Activated naive CD4-positive, alpha-beta T cell treated with anti-CD3 and anti-CD28 coated beads, Interleukin-2, amount 50 U/mL, for 72 hours (primary cell): ENCODE results near the gene PDCD1LG2. TPM values are rescaled to one million over a fixed set of nuclear protein-coding genes. Genes with fewer than 3 reads are reported as not detected.

Source experiments
- ATAC-seq, 2 donors: fragments of 150-1000 bp; cut with Tn5 transposase; 2 replicates each; pipeline ENCODE4 v1.10.0; 2021; ENCODE audit warnings: mild to moderate bottlenecking in 2 of 2, moderate library complexity in 2 of 2
- DNase-seq, 2 donors: peaks; one replicate each; pipeline ENCODE4 v3.0.0; 2021 to 2022; ENCODE audit warnings: low spot score in 2 of 2
- H3K27ac Mint-ChIP-seq, 2 donors: one replicate each; pipeline ENCODE4 v1.8.0; 2022; ENCODE audit warnings: mild to moderate bottlenecking in 2 of 2, mixed read lengths in 2 of 2
- H3K36me3 Mint-ChIP-seq, 2 donors: one replicate each; pipeline ENCODE4 v1.8.0; 2022; ENCODE audit warnings: mixed read lengths in 2 of 2
- H3K9me3 Mint-ChIP-seq, 2 donors: one replicate each; pipeline ENCODE4 v1.8.0; 2022; ENCODE audit warnings: mixed read lengths in 2 of 2
- total RNA-seq, 2 donors: library from RNA; stranded (reverse); gene quantifications; one replicate each; pipeline ENCODE4 v1.2.3, GENCODE V29; 2022

The PDCD1LG2 gene
- total RNA-seq, 2 donors from 2014 or later, result 0.19 to 0.87 TPM

DNA sequence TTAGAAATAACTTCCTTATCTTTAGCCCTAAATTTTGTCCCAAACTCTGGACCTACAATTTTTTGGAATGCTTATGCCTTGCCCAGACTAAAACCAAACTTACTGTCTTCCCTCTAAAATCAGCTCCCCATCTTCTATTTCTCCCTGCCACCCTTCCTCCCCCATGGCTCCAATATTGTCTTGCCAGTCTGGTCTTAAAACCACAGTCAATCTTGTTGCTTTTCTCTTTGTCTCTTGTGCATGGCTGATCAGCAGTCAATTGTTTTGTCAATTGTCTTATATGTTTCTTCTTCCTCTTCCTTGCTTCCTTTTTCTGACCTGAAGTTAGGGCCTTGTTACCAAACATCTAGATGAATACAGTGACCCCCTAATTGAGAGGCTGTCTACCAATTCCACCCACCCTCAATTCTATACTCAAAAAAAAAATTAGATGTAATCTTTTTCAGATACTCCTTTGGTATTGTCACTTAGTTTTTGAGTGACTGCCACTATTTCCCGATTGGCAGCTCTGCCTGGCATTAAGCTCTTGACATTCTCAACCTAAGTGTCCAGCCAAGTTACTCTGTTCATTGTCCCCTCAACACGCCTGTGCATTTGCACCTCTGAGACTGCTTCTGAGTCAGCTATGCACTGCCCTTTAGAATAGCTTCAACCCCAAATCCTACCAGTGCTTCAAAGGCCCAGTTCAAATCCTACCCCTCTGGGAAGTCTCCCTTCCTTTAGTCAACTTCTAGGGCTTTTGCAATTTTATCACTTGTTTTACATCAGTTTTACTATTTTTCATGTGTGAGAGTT is 2.5 kb downstream of the PDCD1LG2 start:
- Mint-ChIP-seq H3K36me3 (no peaks in the 10 kb centered on the region), H3K9me3 (peaks cover 7 to 9% of the 10 kb centered on the region in 2 donors), H3K27ac (peak overlapping the region in 1 of 2 donors; percentile 6)
- DNase-seq (no peak), ATAC-seq (no peak)

GRCh38 chr9:5513966-5514616 is 3.8 kb downstream of the PDCD1LG2 start:
- no peak for ATAC-seq
- DNase-seq, result no peak
- no peak overlapping the region for H3K27ac Mint-ChIP-seq
- no peaks in the 10 kb centered on the region for H3K36me3 Mint-ChIP-seq
- peaks cover 7% of the 10 kb centered on the region in 2 donors for H3K9me3 Mint-ChIP-seq

- peaks cover 4 to 7% of the 10 kb centered on the region in 2 donors for H3K9me3 Mint-ChIP-seq
- DNase-seq (no peak), ATAC-seq (no peak)
- no peak overlapping the region for H3K27ac Mint-ChIP-seq
- no peaks in the 10 kb centered on the region for H3K36me3 Mint-ChIP-seq
These were observed 4.4 kb downstream of the PDCD1LG2 start for GRCh38 chr9:5514617-5515260.

DNA sequence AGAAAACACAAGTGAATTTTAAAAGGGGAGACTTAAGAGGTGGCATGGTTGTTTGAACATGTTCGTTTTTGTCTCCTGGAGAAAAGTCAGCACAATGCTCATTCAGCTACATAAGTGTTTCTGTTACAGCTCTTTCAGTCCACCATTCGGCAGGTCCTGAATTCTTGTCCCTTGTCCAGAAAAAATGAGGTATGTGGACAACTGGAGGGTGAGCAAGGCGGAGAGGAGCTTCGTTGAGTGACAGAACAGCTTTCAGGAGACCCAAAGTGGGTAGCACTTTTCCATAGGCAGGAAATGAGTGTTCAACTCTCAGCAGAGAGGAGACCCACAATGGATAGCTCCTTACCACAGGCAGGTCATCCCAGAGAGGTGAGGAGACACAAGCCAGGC is 4.9 kb downstream of the PDCD1LG2 start:
- Mint-ChIP-seq H3K27ac (no peak overlapping the region), H3K36me3 (no peaks in the 10 kb centered on the region), H3K9me3 (peaks cover 4 to 7% of the 10 kb centered on the region in 2 donors)
- ATAC-seq, result no peak
- DNase-seq, result no peak

DNA sequence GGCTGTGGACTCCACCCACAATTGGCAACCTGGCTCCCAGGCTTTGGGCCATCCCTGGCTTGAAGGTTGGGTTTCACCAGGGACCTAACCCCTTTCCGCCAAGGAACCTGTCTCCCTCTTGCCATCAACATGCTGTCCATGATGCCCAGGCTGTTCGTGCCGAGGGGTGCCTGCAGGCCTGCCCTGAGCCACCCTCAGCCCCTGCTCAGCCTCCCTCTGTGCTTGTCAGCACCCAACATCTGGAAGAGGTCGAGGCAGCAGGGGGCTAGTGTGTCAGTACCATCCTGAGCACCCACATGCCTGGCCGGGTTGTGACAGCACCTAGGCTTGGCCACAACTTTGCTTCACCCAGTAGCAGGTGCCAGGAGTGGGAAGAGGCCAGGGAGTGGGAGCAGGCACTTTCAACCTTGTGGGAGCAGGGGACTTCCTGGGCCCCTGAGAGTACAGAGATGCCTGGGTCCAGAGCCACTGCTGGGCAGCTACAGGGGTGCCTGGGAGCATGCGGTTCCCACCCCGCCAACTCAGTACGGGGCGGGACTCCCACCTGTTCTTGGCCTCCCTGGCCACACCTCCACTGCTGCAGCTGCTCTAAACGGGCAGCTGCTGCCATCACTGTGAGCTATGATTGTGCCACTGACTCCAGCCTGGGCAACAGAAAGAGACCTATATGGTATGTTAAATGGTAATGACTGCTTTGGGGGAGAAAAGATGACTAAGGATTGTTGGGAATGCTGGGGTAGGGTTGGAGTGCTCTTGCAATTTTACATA is 6.3 kb downstream of the PDCD1LG2 start:
- no peak overlapping the region for H3K27ac Mint-ChIP-seq
- no peaks in the 10 kb centered on the region for H3K36me3 Mint-ChIP-seq
- DNase-seq, result no peak
- no peak for ATAC-seq
- peaks cover 4 to 10% of the 10 kb centered on the region in 2 donors for H3K9me3 Mint-ChIP-seq

GRCh38 chr9:5518171-5518936 is 8.0 kb downstream of the PDCD1LG2 start:
- ATAC-seq, result peak; percentile 68 to 95
- H3K27ac Mint-ChIP-seq, result peak overlapping the region in 1 of 2 donors; percentile 15

DNA sequence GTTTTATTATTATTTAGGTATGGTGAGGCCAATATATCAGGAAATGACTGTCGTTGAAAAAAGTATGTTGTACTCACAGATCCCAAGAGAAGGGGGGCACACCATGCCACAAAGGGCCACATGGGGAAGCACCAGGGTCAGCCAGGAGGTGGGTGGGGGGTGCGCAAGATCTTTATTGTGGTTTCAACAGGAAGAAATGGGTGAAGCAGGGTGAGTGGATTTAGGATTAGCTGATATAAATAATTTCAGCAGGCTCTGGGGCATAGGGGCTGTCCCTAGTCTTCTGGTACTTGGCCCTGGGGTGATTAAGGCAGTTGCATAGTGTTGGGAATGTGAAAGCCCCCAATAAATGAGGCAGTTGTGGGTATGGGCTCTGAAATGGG is 8.6 kb downstream of the PDCD1LG2 start:
- peak overlapping the region in 1 of 2 donors; percentile 15 for H3K27ac Mint-ChIP-seq
- peaks cover 0 to 3% of the 10 kb centered on the region in 2 donors for H3K9me3 Mint-ChIP-seq
- no peaks in the 10 kb centered on the region for H3K36me3 Mint-ChIP-seq
- ATAC-seq (peak; percentile 58 to 87), DNase-seq (peak in 1 of 2 donors; percentile 61)

More at GRCh38 chr9:5518171-5518936, 8.0 kb downstream of the PDCD1LG2 start:
- H3K36me3 Mint-ChIP-seq, result no peaks in the 10 kb centered on the region
- peaks cover 0 to 3% of the 10 kb centered on the region in 2 donors for H3K9me3 Mint-ChIP-seq
- DNase-seq, result no peak

GRCh38 chr9:5524090-5524489 is 13.8 kb downstream of the PDCD1LG2 start:
- Mint-ChIP-seq H3K9me3 (peaks cover 0 to 3% of the 10 kb centered on the region in 2 donors), H3K27ac (no peak overlapping the region), H3K36me3 (no peaks in the 10 kb centered on the region)
- DNase-seq (no peak), ATAC-seq (no peak)

GRCh38 chr9:5529683-5530221 is 19.4 kb downstream of the PDCD1LG2 start:
- DNase-seq (no peak), ATAC-seq (no peak)
- Mint-ChIP-seq H3K9me3 (no peaks in the 10 kb centered on the region), H3K36me3 (no peaks in the 10 kb centered on the region), H3K27ac (no peak overlapping the region)

DNA sequence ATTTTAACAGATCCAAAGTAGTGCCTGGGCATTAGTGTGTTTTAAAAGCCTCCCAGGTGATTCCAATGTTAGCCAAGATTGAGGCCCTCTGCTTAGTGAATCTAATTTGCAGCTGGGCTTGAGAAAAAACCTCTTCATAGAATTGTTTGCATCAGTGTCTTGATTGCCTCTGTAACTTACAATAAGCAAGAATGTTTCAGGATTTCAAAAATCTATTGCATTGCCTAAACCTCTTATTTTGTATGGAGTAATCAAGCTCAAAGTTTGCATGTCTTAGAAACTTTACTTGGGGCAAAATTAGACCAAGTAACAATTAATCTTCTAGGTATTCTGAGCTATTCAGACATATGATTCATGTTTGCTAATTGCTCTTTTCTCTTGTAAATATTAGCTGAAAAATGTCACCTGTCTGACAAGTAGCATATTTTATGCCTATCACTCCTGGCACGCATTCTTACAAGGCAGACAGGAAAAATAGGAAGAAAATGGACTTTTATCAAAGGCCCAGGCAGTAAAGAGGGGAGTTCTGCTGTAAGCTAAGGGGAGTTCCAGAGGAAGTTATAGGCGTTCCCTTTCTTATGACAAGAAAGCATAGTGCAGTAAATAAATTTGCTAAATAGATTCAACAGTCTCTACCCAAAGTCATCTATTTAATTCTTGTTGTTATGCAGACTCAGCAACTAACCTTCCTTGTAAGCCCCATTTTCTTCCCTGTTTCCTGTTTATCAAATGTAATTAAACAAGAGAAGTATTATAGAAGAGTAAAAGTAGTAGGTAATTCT is 21.0 kb downstream of the PDCD1LG2 start:
- H3K27ac Mint-ChIP-seq, result no peak overlapping the region
- no peaks in the 10 kb centered on the region for H3K36me3 Mint-ChIP-seq
- ATAC-seq (no peak), DNase-seq (no peak)
- H3K9me3 Mint-ChIP-seq, result no peaks in the 10 kb centered on the region

DNA sequence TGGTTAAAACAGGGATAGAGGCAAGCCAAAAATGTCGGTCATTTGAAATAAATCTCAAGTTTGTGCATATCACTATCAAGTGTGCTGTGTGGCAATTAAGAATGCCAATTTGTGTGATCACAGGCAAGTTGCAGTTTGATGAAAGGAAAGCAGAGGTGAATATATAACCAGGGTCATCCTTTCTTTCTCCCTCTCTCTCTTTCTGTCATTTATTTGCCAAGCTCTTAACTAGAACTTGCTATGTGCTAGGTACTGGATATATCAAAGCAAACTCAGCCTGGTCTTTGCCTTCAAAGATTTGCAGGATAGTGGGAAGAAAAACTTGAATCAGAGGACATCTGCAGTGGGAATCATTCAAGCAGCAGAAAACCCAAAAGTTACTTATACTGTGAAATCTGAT is 22.0 kb downstream of the PDCD1LG2 start:
- Mint-ChIP-seq H3K27ac (no peak overlapping the region), H3K9me3 (no peaks in the 10 kb centered on the region), H3K36me3 (no peaks in the 10 kb centered on the region)
- ATAC-seq (no peak), DNase-seq (no peak)

DNA sequence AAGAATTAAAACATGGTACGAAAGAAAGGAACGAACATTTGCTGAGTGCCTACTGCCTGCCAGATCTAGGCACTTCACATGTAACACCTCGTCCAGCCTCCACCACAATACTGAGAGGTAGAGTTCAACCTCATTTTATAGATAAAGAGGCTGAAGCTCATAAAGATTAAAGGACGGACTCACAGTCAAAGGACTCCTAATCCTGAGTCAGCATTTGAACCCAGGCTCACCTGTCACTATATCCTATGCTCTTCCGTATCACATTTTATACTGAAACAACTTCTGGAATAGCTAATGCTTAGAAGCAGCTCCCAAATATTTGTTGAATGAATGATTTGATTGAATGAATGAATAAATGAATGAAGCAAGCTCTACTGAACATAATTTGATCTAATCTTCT is 22.5 kb downstream of the PDCD1LG2 start:
- DNase-seq (no peak), ATAC-seq (no peak)
- no peaks in the 10 kb centered on the region for H3K9me3 Mint-ChIP-seq
- H3K36me3 Mint-ChIP-seq, result no peaks in the 10 kb centered on the region
- no peak overlapping the region for H3K27ac Mint-ChIP-seq

GRCh38 chr9:5536684-5537083 is 26.4 kb downstream of the PDCD1LG2 start:
- ATAC-seq (no peak), DNase-seq (no peak)
- Mint-ChIP-seq H3K9me3 (peaks cover 0 to 10% of the 10 kb centered on the region in 2 donors), H3K27ac (no peak overlapping the region), H3K36me3 (peaks cover 0 to 4% of the 10 kb centered on the region in 2 donors)

- H3K36me3 Mint-ChIP-seq, result peaks cover 0 to 4% of the 10 kb centered on the region in 2 donors
- DNase-seq (no peak), ATAC-seq (peak in 1 of 2 donors; percentile 92)
- H3K9me3 Mint-ChIP-seq, result peaks cover 0 to 10% of the 10 kb centered on the region in 2 donors
- no peak overlapping the region for H3K27ac Mint-ChIP-seq
These were observed 33.8 kb downstream of the PDCD1LG2 start for GRCh38 chr9:5543875-5544702.
